ENCODE measurements around the gene ZDHHC1.

ZDHHC1 gene

DNA sequence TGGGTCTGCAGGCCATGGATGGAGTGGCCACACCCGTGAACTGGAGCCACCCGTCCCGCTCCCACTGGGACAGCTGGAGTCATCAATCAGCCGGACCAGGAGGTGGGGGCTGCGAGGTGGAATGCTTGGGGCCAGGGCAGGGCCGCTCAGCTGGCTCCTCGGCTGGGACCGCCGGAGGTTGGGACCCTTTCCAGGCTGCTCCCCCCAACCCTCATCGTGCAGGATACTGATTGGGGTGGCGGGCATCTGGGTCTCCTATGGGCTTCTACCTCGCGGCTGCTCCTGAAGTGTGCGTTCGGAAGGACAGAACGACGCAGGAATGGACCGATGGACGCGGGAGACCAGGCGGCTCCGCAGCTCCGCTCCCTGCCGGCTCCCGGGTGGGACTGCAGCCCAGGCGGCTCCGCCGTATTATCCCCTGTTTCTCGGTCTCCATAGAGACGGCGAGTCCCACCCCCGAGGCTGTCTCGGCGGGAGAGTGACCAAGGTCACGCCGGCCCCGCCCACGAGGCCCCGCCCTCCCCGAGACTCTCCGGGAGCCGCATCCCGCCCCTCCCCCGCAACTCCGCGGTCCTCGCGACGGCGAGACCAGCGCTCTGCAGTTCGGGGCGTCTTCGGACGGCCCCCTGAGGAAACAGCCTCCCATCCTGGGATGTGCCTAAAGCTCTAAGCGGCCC is 23.0 kb downstream of the ZDHHC1 start, which contains the start of gene TPPP3:
TSS of gene TPPP3 (minus strand) at position 388 of the 677 bp plus-strand sequence. CDS start 2,387 bp downstream, outside the sequence.
- no peak within 1 kb of the TSS for H3K4me3 ChIP-seq (ENCODE audit: low read depth, low read length)
- 0 out of 2 replicates have a peak, but pooled peaks have one; percentile 6 for TF ChIP-seq CTCF (IDR thresholded peaks at IDR 0.05; ENCODE audit: borderline replicate concordance, insufficient read depth, low read depth, low read length)

GRCh38 chr16:67392301-67393059 is 23.8 kb downstream of the ZDHHC1 start:
- H3K4me3 ChIP-seq (ENCODE audit: low read depth, low read length): no peak overlapping the region
- no peak for TF ChIP-seq CTCF (IDR thresholded peaks at IDR 0.05; ENCODE audit: borderline replicate concordance, insufficient read depth, low read depth, low read length)

GRCh38 chr16:67391424-67392300 is 24.6 kb downstream of the ZDHHC1 start:
- H3K4me3 ChIP-seq (ENCODE audit: low read depth, low read length): no peak overlapping the region
- TF ChIP-seq CTCF (IDR thresholded peaks at IDR 0.05; ENCODE audit: borderline replicate concordance, insufficient read depth, low read depth, low read length): no peak

GRCh38 chr16:67390816-67391423 is 25.4 kb downstream of the ZDHHC1 start:
- no peak overlapping the region for H3K4me3 ChIP-seq (ENCODE audit: low read depth, low read length)
- TF ChIP-seq CTCF (IDR thresholded peaks at IDR 0.05; ENCODE audit: borderline replicate concordance, insufficient read depth, low read depth, low read length): no peak

GRCh38 chr16:67389911-67390815 is 26.1 kb downstream of the ZDHHC1 start:
- no peak for TF ChIP-seq CTCF (IDR thresholded peaks at IDR 0.05; ENCODE audit: borderline replicate concordance, insufficient read depth, low read depth, low read length)
- no peak overlapping the region for H3K4me3 ChIP-seq (ENCODE audit: low read depth, low read length)

DNA sequence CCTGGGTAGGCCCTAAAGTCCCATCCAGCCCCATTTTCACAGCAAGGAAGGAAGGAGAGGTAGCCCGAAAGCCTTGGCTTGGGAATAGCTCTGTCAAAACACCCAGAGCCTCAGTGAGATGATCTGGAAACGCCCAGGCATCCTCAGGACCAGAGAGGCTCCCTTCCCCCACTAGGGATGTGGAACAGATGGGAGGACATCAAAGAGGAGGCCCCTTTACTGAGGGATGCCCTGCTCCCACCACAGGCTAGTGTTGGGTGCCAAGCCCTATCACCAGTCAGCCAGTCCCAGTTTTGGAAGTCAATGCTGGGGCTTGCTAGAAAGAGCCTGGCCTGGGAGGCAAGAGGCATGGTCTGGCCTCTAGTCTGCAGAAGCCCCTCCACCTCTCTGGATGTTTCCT is 27.7 kb downstream of the ZDHHC1 start:
- no peak overlapping the region for H3K4me3 ChIP-seq (ENCODE audit: low read depth, low read length)
- TF ChIP-seq CTCF (IDR thresholded peaks at IDR 0.05; ENCODE audit: borderline replicate concordance, insufficient read depth, low read depth, low read length): no peak
